Chondrocyte (in vitro differentiated cells): ENCODE data around the gene TFAP2E. TPM values are rescaled to one million over a fixed set of nuclear protein-coding genes. Genes with fewer than 3 reads are reported as not detected.

Experiments
- DNase-seq: peaks from one replicate; pipeline ENCODE4 v3.0.0; 2021; ENCODE audit warnings: mixed read lengths, low spot score
- H3K27ac Mint-ChIP-seq: one replicate; pipeline ENCODE4 v1.8.0; 2021; ENCODE audit warnings: mild to moderate bottlenecking, moderate library complexity, mixed read lengths; ENCODE audit not compliant: unreplicated experiment
- H3K27me3 Mint-ChIP-seq: 2 replicates; pipeline ENCODE4 v1.8.0; 2021; ENCODE audit warnings: low read depth, mixed read lengths
- H3K36me3 Mint-ChIP-seq: 2 replicates; pipeline ENCODE4 v1.8.0; 2021; ENCODE audit warnings: low read depth, mixed read lengths
- H3K4me1 Mint-ChIP-seq: 2 replicates; pipeline ENCODE4 v1.8.0; 2021; ENCODE audit warnings: low read depth, mild to moderate bottlenecking, mixed read lengths
- H3K4me3 Mint-ChIP-seq: one replicate; pipeline ENCODE4 v1.8.0; 2021; ENCODE audit warnings: mild to moderate bottlenecking, moderate library complexity, mixed read lengths; ENCODE audit not compliant: unreplicated experiment
- H3K9me3 Mint-ChIP-seq: 2 replicates; pipeline ENCODE4 v1.8.0; 2021; ENCODE audit warnings: low read depth, mixed read lengths
- CTCF ChIP-seq: fragments of 200-600 bp; sonication (generic); IDR thresholded peaks from 2 replicates; pipeline ENCODE4 v1.5.0; 2021; ENCODE audit warnings: antibody characterized with exemption, mild to moderate bottlenecking, moderate library complexity
- total RNA-seq: library from RNA; stranded (reverse); gene quantifications from 3 replicates; pipeline ENCODE4 v1.2.1, GENCODE V29; 2021

The TFAP2E gene
- total RNA-seq, 1 donor from 2014 or later: 0.97 TPM

- H3K27me3 Mint-ChIP-seq: peaks cover 22% of the 10 kb centered on the region
- H3K36me3 Mint-ChIP-seq: peaks cover 5% of the 10 kb centered on the region
- no peak overlapping the region for H3K27ac Mint-ChIP-seq
- H3K9me3 Mint-ChIP-seq: no peaks in the 10 kb centered on the region
- H3K4me3 Mint-ChIP-seq: no peak overlapping the region
- no peak for TF ChIP-seq CTCF
- no peak for DNase-seq
- peaks cover 24% of the 10 kb centered on the region for H3K4me1 Mint-ChIP-seq
Measured at GRCh38 chr1:35569936-35570335, 3.2 kb upstream of the TFAP2E start.

GRCh38 chr1:35570589-35571137 lies 2.5 kb upstream of the TFAP2E start:
- H3K27me3 Mint-ChIP-seq: peaks cover 22% of the 10 kb centered on the region
- DNase-seq: no peak
- H3K27ac Mint-ChIP-seq: no peak overlapping the region
- H3K9me3 Mint-ChIP-seq: no peaks in the 10 kb centered on the region
- no peak for TF ChIP-seq CTCF
- H3K36me3 Mint-ChIP-seq: peaks cover 5% of the 10 kb centered on the region
- no peak overlapping the region for H3K4me3 Mint-ChIP-seq
- peaks cover 24% of the 10 kb centered on the region for H3K4me1 Mint-ChIP-seq

GRCh38 chr1:35571263-35571662 lies 1.9 kb upstream of the TFAP2E start:
- peaks cover 27% of the 10 kb centered on the region for H3K4me1 Mint-ChIP-seq
- peaks cover 24% of the 10 kb centered on the region for H3K27me3 Mint-ChIP-seq
- no peak overlapping the region for H3K4me3 Mint-ChIP-seq

GRCh38 chr1:35572296-35572695 lies 818 bp upstream of the TFAP2E start:
- peaks cover 27% of the 10 kb centered on the region for H3K27me3 Mint-ChIP-seq
- H3K4me3 Mint-ChIP-seq: peak overlapping the region; percentile 71
- H3K36me3 Mint-ChIP-seq: no peaks in the 10 kb centered on the region
- peaks cover 27% of the 10 kb centered on the region for H3K4me1 Mint-ChIP-seq
- TF ChIP-seq CTCF: no peak
- no peak for DNase-seq
- no peak overlapping the region for H3K27ac Mint-ChIP-seq
- H3K9me3 Mint-ChIP-seq: no peaks in the 10 kb centered on the region

More at GRCh38 chr1:35571263-35571662, 1.9 kb upstream of the TFAP2E start:
- H3K36me3 Mint-ChIP-seq: peaks cover 5% of the 10 kb centered on the region
- no peak for TF ChIP-seq CTCF
- no peak for DNase-seq
- H3K27ac Mint-ChIP-seq: no peak overlapping the region
- H3K9me3 Mint-ChIP-seq: no peaks in the 10 kb centered on the region

GRCh38 chr1:35574125-35574654 lies 1.1 kb downstream of the TFAP2E start:
- Mint-ChIP-seq H3K27ac (no peak overlapping the region), H3K9me3 (no peaks in the 10 kb centered on the region), H3K4me3 (peak overlapping the region; percentile 25), H3K27me3 (peaks cover 28% of the 10 kb centered on the region), H3K36me3 (no peaks in the 10 kb centered on the region), H3K4me1 (peaks cover 12% of the 10 kb centered on the region)
- TF ChIP-seq CTCF: no peak
- no peak for DNase-seq
